CD4-positive, alpha-beta memory T cell (primary cell): ENCODE results near the gene DDX42. TPM values are rescaled to one million over a fixed set of nuclear protein-coding genes. Genes with fewer than 3 reads are reported as not detected.
A peak's percentile ranks its signal among the peaks of the same experiment; 100 is the strongest.

ENCODE experiments used
- CTCF ChIA-PET: fragments of 350-600 bp; sonication (Branson Sonifier 250); formaldehyde crosslinking; loops from one replicate; lab custom pipeline; 2021; ENCODE audit warnings: inconsistent platforms; ENCODE audit not compliant: partially characterized antibody; lab: Charles Lee
- POLR2A ChIA-PET: fragments of 350-600 bp; sonication (Branson Sonifier 250); formaldehyde crosslinking; loops from one replicate; lab custom pipeline; 2021; ENCODE audit not compliant: partially characterized antibody; lab: Charles Lee
- DNase-seq, 5 donors: peaks; one replicate each; pipeline versions ENCODE4 v3.0.0 to v3.0.0-alpha.2; 2020 to 2022; ENCODE audit warnings: mixed read lengths in 1 of 5
- H3K27ac ChIP-seq: one replicate; pipeline ENCODE4 v1.7.0; 2013; ENCODE audit warnings: low read depth, low read length
- H3K27me3 ChIP-seq: 2 replicates; pipeline ENCODE4 v1.7.0; 2013; ENCODE audit warnings: mild to moderate bottlenecking, low read length, moderate library complexity; ENCODE audit not compliant: insufficient read depth
- H3K36me3 ChIP-seq: 2 replicates; pipeline ENCODE4 v1.7.0; 2013; ENCODE audit warnings: mild to moderate bottlenecking, low read length, moderate library complexity; ENCODE audit not compliant: insufficient read depth
- H3K4me1 ChIP-seq: 2 replicates; pipeline ENCODE4 v1.7.0; 2013; ENCODE audit warnings: mild to moderate bottlenecking, low read length, moderate library complexity; ENCODE audit not compliant: insufficient read depth
- H3K4me3 ChIP-seq, 2 donors: one replicate each; pipeline ENCODE4 v1.7.0; 2013; ENCODE audit warnings: low read length in 2 of 2, mild to moderate bottlenecking in 1 of 2
- H3K9me3 ChIP-seq, 2 donors: one replicate each; pipeline ENCODE4 v1.7.0; 2013; ENCODE audit warnings: low read length in 2 of 2, control low read depth in 1 of 2; ENCODE audit not compliant: control insufficient read depth in 1 of 2
- H3K27ac Mint-ChIP-seq, 7 donors: one replicate each; pipeline ENCODE4 v1.8.0; 2020 to 2021; ENCODE audit warnings: mixed read lengths in 7 of 7, mild to moderate bottlenecking in 6 of 7, inconsistent platforms in 3 of 7, moderate library complexity in 3 of 7
- H3K27me3 Mint-ChIP-seq, 2 donors: one replicate each; pipeline ENCODE4 v1.8.0; 2020 to 2021; ENCODE audit warnings: mixed read lengths in 2 of 2
- H3K36me3 Mint-ChIP-seq, 2 donors: one replicate each; pipeline ENCODE4 v1.8.0; 2020 to 2021; ENCODE audit warnings: mixed read lengths in 2 of 2, inconsistent platforms in 1 of 2, mild to moderate bottlenecking in 1 of 2
- H3K4me1 Mint-ChIP-seq, 4 donors: one replicate each; pipeline ENCODE4 v1.8.0; 2020 to 2021; ENCODE audit warnings: mixed read lengths in 4 of 4, mild to moderate bottlenecking in 1 of 4
- H3K4me3 Mint-ChIP-seq, 8 donors: one replicate each; pipeline ENCODE4 v1.8.0; 2020 to 2021; ENCODE audit warnings: mixed read lengths in 8 of 8, mild to moderate bottlenecking in 7 of 8, moderate library complexity in 6 of 8, inconsistent platforms in 3 of 8
- H3K9me3 Mint-ChIP-seq, 8 donors: one replicate each; pipeline ENCODE4 v1.8.0; 2020 to 2021; ENCODE audit warnings: mixed read lengths in 8 of 8, mild to moderate bottlenecking in 5 of 8, inconsistent platforms in 3 of 8, moderate library complexity in 1 of 8
- intact Hi-C: fragments of 100-400 bp; cut with micrococcal nuclease; formaldehyde crosslinking; loops from one replicate; pipeline ENCODE4 v1.15.1; 2023
- polyA plus RNA-seq, 2 donors: library from polyadenylated mRNA; unstranded; fragments of 300-500 nt; fragmentation: Illumina TruSeq; gene quantifications; one replicate each; pipeline ENCODE4 v1.2.3, GENCODE V29; 2021
- total RNA-seq, 2 experiments: library from RNA; stranded (reverse); gene quantifications; one replicate each; pipeline ENCODE4 v1.2.3, GENCODE V29; 2021

DDX42 gene
- total and polyA plus RNA-seq, 4 experiments from 2014 or later, result 6.9 to 183 (median 96.2) TPM

GRCh38 chr17:63826468-63827001, 52.6 kb downstream of the DDX42 start:
- intact Hi-C loops, result loop anchor here (1.0 to 5.0 kb wide), 5 partner anchors 17 to 204 kb away; partner anchors contain the start of genes CCDC47, MAP3K3 and STRADA
- Mint-ChIP-seq H3K4me3 (peak overlapping the region; percentile 93 to 100 (median 98)), H3K9me3 (peaks cover 0 to 3% (median 0%) of the 10 kb centered on the region in 8 donors), H3K36me3 (peaks cover 62 to 93% of the 10 kb centered on the region in 2 donors), H3K27ac (peak overlapping the region; percentile 95 to 100 (median 100)), H3K4me1 (peaks cover 42 to 92% (median 72%) of the 10 kb centered on the region in 4 donors), H3K27me3 (no peaks in the 10 kb centered on the region)
- Histone ChIP-seq H3K36me3 (peaks cover 67% of the 10 kb centered on the region), H3K4me1 (peaks cover 55% of the 10 kb centered on the region), H3K27me3 (no peaks in the 10 kb centered on the region), H3K4me3 (peak overlapping the region; percentile 93), H3K27ac (peak overlapping the region; percentile 90), H3K9me3 (no peaks in the 10 kb centered on the region)
- DNase-seq, result no peak
- ChIA-PET POLR2A (interaction anchor here (0.9 to 12.7 kb wide), 13 partner anchors 8 to 320 kb away, joined by 3 to 129 read pairs (median 4); partner anchors contain the start of genes CCDC47, DDX42, LIMD2 and MAP3K3), CTCF (interaction anchor here (1.0 to 2.8 kb wide), 6 partner anchors 8 to 39 kb away, joined by 3 to 10 read pairs (median 3); partner anchors contain the start of gene SMARCD2)

DNA sequence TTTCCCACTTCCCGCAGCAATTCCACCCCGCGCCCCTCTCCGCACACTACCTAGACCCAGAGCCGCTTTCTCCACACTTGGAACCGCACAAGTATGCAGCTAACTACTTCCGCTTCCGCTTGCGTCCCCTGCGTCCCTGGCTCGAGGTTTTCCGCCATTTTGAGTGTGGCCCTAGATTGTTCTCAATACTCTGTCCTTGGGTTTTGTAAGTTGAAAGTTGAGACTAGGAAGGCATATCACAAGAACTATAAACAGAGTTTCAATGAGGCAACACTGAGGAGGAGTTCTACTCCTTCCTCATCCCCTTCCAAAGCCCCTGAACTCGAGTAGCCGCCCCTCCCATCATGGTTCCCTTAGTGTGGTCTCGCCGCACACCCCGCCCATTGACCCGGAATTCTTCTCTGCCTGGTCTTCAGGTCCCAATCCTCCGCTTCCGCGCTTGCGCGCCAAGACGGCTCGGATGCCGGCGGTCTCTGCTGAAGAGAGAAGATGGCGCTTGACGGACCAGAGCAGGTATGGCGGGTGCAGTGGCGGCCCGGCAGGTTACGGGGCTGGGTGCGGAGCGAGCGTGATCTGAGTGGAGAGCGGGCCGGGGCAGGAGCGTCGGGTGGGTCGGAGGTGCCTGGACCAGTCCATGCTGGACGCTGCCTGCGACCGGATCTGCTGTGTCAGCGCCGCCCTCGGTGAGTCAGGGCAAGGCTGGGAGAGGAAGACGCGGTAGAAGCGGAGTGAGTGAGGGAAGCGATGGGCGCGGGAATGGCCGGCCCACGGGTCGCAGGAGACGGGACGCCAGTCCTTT, 53.2 kb downstream of the DDX42 start, which contains the start of the genes FTSJ3 and PSMC5:
Gene FTSJ3 (minus strand): TSS at position 662 of the 799 bp plus-strand sequence. CDS start 761 bp downstream, outside the sequence.
Gene PSMC5 (plus strand): TSS at position 430 of the 799 bp plus-strand sequence. CDS start 60 bp downstream, at position 490.
- Histone ChIP-seq H3K36me3 (peaks cover 67% of the 10 kb centered on the region), H3K27me3 (no peaks in the 10 kb centered on the region), H3K4me1 (peaks cover 62% of the 10 kb centered on the region), H3K9me3 (no peaks in the 10 kb centered on the region), H3K4me3 (peak within 1 kb of the TSS; percentile 93), H3K27ac (peak within 1 kb of the TSS; percentile 90)
- intact Hi-C loops, result loop anchor here (1.0 to 5.0 kb wide), 5 partner anchors 16 to 205 kb away; partner anchors contain the start of genes CCDC47, MAP3K3 and STRADA
- no peaks in the 10 kb centered on the region for H3K27me3 Mint-ChIP-seq
- H3K4me1 Mint-ChIP-seq, result peaks cover 46 to 92% (median 74%) of the 10 kb centered on the region in 4 donors
- ChIA-PET POLR2A (interaction anchor here (0.9 to 12.7 kb wide), 15 partner anchors 9 to 319 kb away, joined by 3 to 129 read pairs (median 4); partner anchors contain the start of genes CCDC47, DDX42, LIMD2 and MAP3K3), CTCF (interaction anchor here (1.0 to 5.3 kb wide), 10 partner anchors 7 to 51 kb away, joined by 3 to 37 read pairs (median 4); partner anchors contain the start of gene SMARCD2)
- peak; percentile 96 to 98 (median 97) for DNase-seq
- peak within 1 kb of the TSS; percentile 93 to 100 (median 98) for H3K4me3 Mint-ChIP-seq
- H3K9me3 Mint-ChIP-seq, result peaks cover 0 to 3% (median 0%) of the 10 kb centered on the region in 8 donors
- peak within 1 kb of the TSS; percentile 95 to 100 (median 100) for H3K27ac Mint-ChIP-seq
- peaks cover 62 to 93% of the 10 kb centered on the region in 2 donors for H3K36me3 Mint-ChIP-seq

GRCh38 chr17:63827801-63828221, 53.8 kb downstream of the DDX42 start:
- Histone ChIP-seq H3K27me3 (no peaks in the 10 kb centered on the region), H3K4me1 (peaks cover 67% of the 10 kb centered on the region), H3K4me3 (peak overlapping the region; percentile 93), H3K36me3 (peaks cover 69% of the 10 kb centered on the region), H3K9me3 (no peaks in the 10 kb centered on the region), H3K27ac (peak overlapping the region; percentile 90)
- intact Hi-C loops, result loop anchor here (1.0 to 5.0 kb wide), 5 partner anchors 15 to 206 kb away; partner anchors contain the start of genes CCDC47, MAP3K3 and STRADA
- no peak for DNase-seq
- Mint-ChIP-seq H3K27ac (peak overlapping the region; percentile 95 to 100 (median 100)), H3K4me1 (peaks cover 46 to 91% (median 76%) of the 10 kb centered on the region in 4 donors), H3K4me3 (peak overlapping the region; percentile 93 to 100 (median 98)), H3K9me3 (peaks cover 0 to 3% (median 0%) of the 10 kb centered on the region in 8 donors), H3K36me3 (peaks cover 61 to 93% of the 10 kb centered on the region in 2 donors), H3K27me3 (no peaks in the 10 kb centered on the region)
- ChIA-PET POLR2A (interaction anchor here (1.0 to 12.7 kb wide), 8 partner anchors 12 to 318 kb away, joined by 3 to 129 read pairs (median 10); partner anchors contain the start of genes CCDC47, DDX42, ICAM2 and LIMD2), CTCF (interaction anchor here (0.8 to 5.3 kb wide), 12 partner anchors 8 to 133 kb away, joined by 3 to 37 read pairs (median 4); partner anchors contain the start of gene SMARCD2)

DNA sequence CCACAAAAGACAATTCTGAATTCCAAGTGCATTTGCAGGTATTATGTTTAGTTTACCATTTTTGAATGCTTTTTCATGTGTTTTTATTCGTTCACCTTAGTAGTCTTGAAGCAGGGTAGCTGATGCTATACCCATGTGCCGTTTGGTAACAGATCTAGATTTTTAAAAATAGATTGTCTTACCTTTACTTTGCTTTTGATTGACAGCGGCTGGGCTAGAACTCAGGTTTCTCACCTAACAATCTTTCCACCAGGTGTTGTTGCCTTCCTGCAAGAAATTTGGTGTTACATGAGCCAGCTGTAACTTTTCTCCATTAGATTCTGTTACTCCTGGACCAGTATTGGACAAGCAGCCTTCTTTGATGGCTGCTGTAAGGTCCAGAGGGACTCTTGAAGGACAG, 55.0 kb downstream of the DDX42 start:
- H3K9me3 Mint-ChIP-seq, result peaks cover 0 to 3% (median 0%) of the 10 kb centered on the region in 8 donors
- POLR2A ChIA-PET, result interaction anchor here (0.6 to 12.7 kb wide), 9 partner anchors 11 to 677 kb away, joined by 3 to 129 read pairs (median 4); partner anchors contain the start of genes CCDC47, DDX42, DDX5 and ICAM2
- peaks cover 45 to 84% (median 74%) of the 10 kb centered on the region in 4 donors for H3K4me1 Mint-ChIP-seq
- no peaks in the 10 kb centered on the region for H3K27me3 ChIP-seq
- intact Hi-C loops, result loop anchor here (5.0 kb wide), 1 partner anchor 207 kb away; the partner anchor contains the start of gene MAP3K3
- peaks cover 67% of the 10 kb centered on the region for H3K4me1 ChIP-seq
- H3K4me3 ChIP-seq, result no peak overlapping the region
- H3K9me3 ChIP-seq, result no peaks in the 10 kb centered on the region
- H3K27ac Mint-ChIP-seq, result peak overlapping the region in 6 of 7 donors; percentile 29 to 95 (median 61)
- CTCF ChIA-PET, result interaction anchor here (1.2 to 5.3 kb wide), 7 partner anchors 11 to 134 kb away, joined by 3 to 37 read pairs (median 4); partner anchors contain the start of gene SMARCD2
- no peak for DNase-seq
- H3K4me3 Mint-ChIP-seq, result peak overlapping the region in 7 of 8 donors; percentile 5 to 94 (median 50)
- H3K36me3 ChIP-seq, result peaks cover 71% of the 10 kb centered on the region
- peak overlapping the region; percentile 8 for H3K27ac ChIP-seq
- peaks cover 55 to 95% of the 10 kb centered on the region in 2 donors for H3K36me3 Mint-ChIP-seq
- H3K27me3 Mint-ChIP-seq, result no peaks in the 10 kb centered on the region

DNA sequence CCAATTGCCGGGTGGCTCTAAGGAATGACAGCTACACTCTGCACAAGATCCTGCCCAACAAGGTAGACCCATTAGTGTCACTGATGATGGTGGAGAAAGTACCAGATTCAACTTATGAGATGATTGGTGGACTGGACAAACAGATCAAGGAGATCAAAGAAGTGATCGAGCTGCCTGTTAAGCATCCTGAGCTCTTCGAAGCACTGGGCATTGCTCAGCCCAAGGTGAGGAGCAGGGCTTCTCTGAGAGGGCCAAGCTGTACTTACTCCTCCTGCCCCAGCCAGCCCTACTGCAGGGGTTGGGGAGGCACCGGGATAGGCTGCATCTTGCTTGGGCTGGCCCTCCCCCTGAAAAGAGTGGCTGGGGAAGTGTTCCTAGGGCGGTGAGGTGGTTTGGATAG, 56.3 kb downstream of the DDX42 start:
- DNase-seq, result no peak
- Histone ChIP-seq H3K9me3 (no peaks in the 10 kb centered on the region), H3K36me3 (peaks cover 68% of the 10 kb centered on the region), H3K27me3 (no peaks in the 10 kb centered on the region), H3K4me1 (peaks cover 72% of the 10 kb centered on the region), H3K27ac (peak overlapping the region; percentile 7), H3K4me3 (no peak overlapping the region)
- ChIA-PET CTCF (interaction anchor here (0.9 to 5.3 kb wide), 4 partner anchors 10 to 19 kb away, joined by 3 to 37 read pairs (median 18); partner anchors contain the start of gene SMARCD2), POLR2A (interaction anchor here (0.9 to 12.7 kb wide), 7 partner anchors 9 to 316 kb away, joined by 3 to 129 read pairs (median 6); partner anchors contain the start of genes CCDC47, DDX42 and SMARCD2)
- Mint-ChIP-seq H3K4me1 (peaks cover 49 to 86% (median 73%) of the 10 kb centered on the region in 4 donors), H3K27ac (peak overlapping the region in 5 of 7 donors; percentile 22 to 95 (median 75)), H3K36me3 (peaks cover 50 to 94% of the 10 kb centered on the region in 2 donors), H3K27me3 (no peaks in the 10 kb centered on the region), H3K4me3 (peak overlapping the region in 1 of 8 donors; percentile 76), H3K9me3 (peaks cover 0 to 3% (median 0%) of the 10 kb centered on the region in 8 donors)
- intact Hi-C loops, result no loop called here
